ENCODE data around the gene DUSP3.

DNA sequence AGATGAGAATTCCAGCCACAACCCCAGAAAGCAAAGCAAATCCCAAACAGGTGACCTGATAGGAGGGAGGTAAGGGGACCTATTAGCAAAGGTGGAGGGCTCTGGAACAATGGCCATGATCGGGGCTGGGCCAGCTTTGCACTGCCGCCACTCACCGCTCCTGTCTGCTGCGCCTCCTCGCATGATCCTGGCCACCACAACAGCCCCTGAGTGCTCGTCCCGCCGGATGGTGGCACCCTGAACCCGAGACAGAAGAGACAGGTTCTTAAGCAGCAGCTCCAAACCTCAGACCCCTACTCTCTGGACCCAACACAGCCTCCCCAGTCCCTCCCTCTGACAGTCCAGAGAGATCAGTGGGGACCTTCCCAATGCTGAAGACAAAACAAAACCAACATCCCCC, 48.8 kb upstream of the DUSP3 start:
- TF ChIP-seq, protein P1, sequence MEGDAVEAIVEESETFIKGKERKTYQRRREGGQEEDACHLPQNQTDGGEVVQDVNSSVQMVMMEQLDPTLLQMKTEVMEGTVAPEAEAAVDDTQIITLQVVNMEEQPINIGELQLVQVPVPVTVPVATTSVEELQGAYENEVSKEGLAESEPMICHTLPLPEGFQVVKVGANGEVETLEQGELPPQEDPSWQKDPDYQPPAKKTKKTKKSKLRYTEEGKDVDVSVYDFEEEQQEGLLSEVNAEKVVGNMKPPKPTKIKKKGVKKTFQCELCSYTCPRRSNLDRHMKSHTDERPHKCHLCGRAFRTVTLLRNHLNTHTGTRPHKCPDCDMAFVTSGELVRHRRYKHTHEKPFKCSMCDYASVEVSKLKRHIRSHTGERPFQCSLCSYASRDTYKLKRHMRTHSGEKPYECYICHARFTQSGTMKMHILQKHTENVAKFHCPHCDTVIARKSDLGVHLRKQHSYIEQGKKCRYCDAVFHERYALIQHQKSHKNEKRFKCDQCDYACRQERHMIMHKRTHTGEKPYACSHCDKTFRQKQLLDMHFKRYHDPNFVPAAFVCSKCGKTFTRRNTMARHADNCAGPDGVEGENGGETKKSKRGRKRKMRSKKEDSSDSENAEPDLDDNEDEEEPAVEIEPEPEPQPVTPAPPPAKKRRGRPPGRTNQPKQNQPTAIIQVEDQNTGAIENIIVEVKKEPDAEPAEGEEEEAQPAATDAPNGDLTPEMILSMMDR (IDR thresholded peaks at IDR 0.05), result no peak
- no peak for TF ChIP-seq POLR2A (IDR thresholded peaks at IDR 0.05)

Data from ovary (tissue), 3 donors.